ENCODE data around the gene HSPG2.

GRCh38 chr1:21946836-21947587 is 9.9 kb upstream of the HSPG2 start:
- TF ChIP-seq CTCF (IDR thresholded peaks at IDR 0.05; ENCODE audit: poor library complexity) (no peak), EZH2 (IDR thresholded peaks at IDR 0.05; ENCODE audit: borderline replicate concordance) (no peak)
